Endometrial microvascular endothelial cells (primary cell): Measurements from ENCODE around the gene SIGLEC9. TPM values are rescaled to one million over a fixed set of nuclear protein-coding genes. Genes with fewer than 3 reads are reported as not detected.

Experiments used
- in situ Hi-C: cut with HindIII; loops from 2 replicates; pipeline ENCODE4 v1.10.0; 2017; ENCODE audit warnings: low sequenced_read_pairs, low pct_unique_long_range_greater_than_20kb; ENCODE audit errors: inconsistent ontology term
- total RNA-seq: library from RNA; depleted of rRNA; stranded (reverse); fragments of >200 nt; gene quantifications from one replicate; pipeline ENCODE4 v1.2.3, GENCODE V29; 2015; ENCODE audit errors: inconsistent ontology term

SIGLEC9 gene
- total RNA-seq, 1 donor from 2014 or later, result not detected

- in situ Hi-C loops, result no loop called here
These were observed 29.9 kb upstream of the SIGLEC9 start for GRCh38 chr19:51094696-51095279.

GRCh38 chr19:51096473-51097165 is 28.1 kb upstream of the SIGLEC9 start:
- in situ Hi-C loops, result no loop called here

GRCh38 chr19:51097166-51097738 is 27.5 kb upstream of the SIGLEC9 start:
- in situ Hi-C loops, result no loop called here

GRCh38 chr19:51097796-51098195 is 26.9 kb upstream of the SIGLEC9 start:
- in situ Hi-C loops, result no loop called here

- in situ Hi-C loops, result no loop called here
These were observed 26.2 kb upstream of the SIGLEC9 start for GRCh38 chr19:51098365-51099046.

- in situ Hi-C loops, result no loop called here
These were observed 25.7 kb upstream of the SIGLEC9 start for GRCh38 chr19:51099047-51099382.

- in situ Hi-C loops, result no loop called here
These were observed 24.1 kb upstream of the SIGLEC9 start for GRCh38 chr19:51100601-51101000.

GRCh38 chr19:51101171-51101865 is 23.4 kb upstream of the SIGLEC9 start:
- in situ Hi-C loops, result no loop called here

- in situ Hi-C loops, result no loop called here
These were observed 21.7 kb upstream of the SIGLEC9 start for GRCh38 chr19:51102991-51103390.

GRCh38 chr19:51103926-51104341 is 20.8 kb upstream of the SIGLEC9 start:
- in situ Hi-C loops, result no loop called here

- in situ Hi-C loops, result no loop called here
These were observed 17.2 kb upstream of the SIGLEC9 start for GRCh38 chr19:51107406-51108065.

- in situ Hi-C loops, result no loop called here
These were observed 16.5 kb upstream of the SIGLEC9 start, which contains the start of gene CTU1 for GRCh38 chr19:51108066-51108804. TSS of gene CTU1 (minus strand) at chr19:51108409. CDS start at chr19:51104569, 3,840 bp downstream.

- in situ Hi-C loops, result no loop called here
These were observed 15.9 kb upstream of the SIGLEC9 start for GRCh38 chr19:51108805-51109146.

GRCh38 chr19:51110666-51110971 is 14.1 kb upstream of the SIGLEC9 start:
- in situ Hi-C loops, result no loop called here

GRCh38 chr19:51111606-51112005 is 13.1 kb upstream of the SIGLEC9 start:
- in situ Hi-C loops, result no loop called here

GRCh38 chr19:51114087-51114729 is 10.5 kb upstream of the SIGLEC9 start:
- in situ Hi-C loops, result no loop called here

- in situ Hi-C loops, result no loop called here
These were observed 7.9 kb upstream of the SIGLEC9 start for GRCh38 chr19:51116736-51117286.

GRCh38 chr19:51119101-51119500 is 5.6 kb upstream of the SIGLEC9 start:
- in situ Hi-C loops, result no loop called here
